GM19452 (cell line): ENCODE measurements around the gene RUNX2.

Source experiments
- ATAC-seq: cut with Tn5 transposase; IDR thresholded peaks from one replicate; pipeline ENCODE4 v1.9.1; 2021; ENCODE audit not compliant: unreplicated experiment

RUNX2 gene

GRCh38 chr6:45479834-45480751 lies 152.0 kb downstream of the RUNX2 start:
- peak; percentile 73 for ATAC-seq

- ATAC-seq = no peak
Measured at GRCh38 chr6:45480752-45481415, 152.8 kb downstream of the RUNX2 start.

GRCh38 chr6:45483021-45483420 lies 154.9 kb downstream of the RUNX2 start:
- ATAC-seq = no peak

- no peak for ATAC-seq
Measured at GRCh38 chr6:45483501-45483900, 155.4 kb downstream of the RUNX2 start.

- no peak for ATAC-seq
Measured at GRCh38 chr6:45486736-45487135, 158.6 kb downstream of the RUNX2 start.

- ATAC-seq = no peak
Measured at GRCh38 chr6:45487645-45488044, 159.5 kb downstream of the RUNX2 start.

- no peak for ATAC-seq
Measured at GRCh38 chr6:45488269-45488668, 160.1 kb downstream of the RUNX2 start.

- ATAC-seq = no peak
Measured at GRCh38 chr6:45488889-45489288, 160.8 kb downstream of the RUNX2 start.

GRCh38 chr6:45491048-45491735 lies 163.1 kb downstream of the RUNX2 start:
- ATAC-seq = no peak

- ATAC-seq = no peak
Measured at GRCh38 chr6:45491874-45492273, 163.7 kb downstream of the RUNX2 start.

- ATAC-seq = no peak
Measured at GRCh38 chr6:45493761-45494160, 165.6 kb downstream of the RUNX2 start.

- ATAC-seq = no peak
Measured at GRCh38 chr6:45494416-45495135, 166.4 kb downstream of the RUNX2 start.

- ATAC-seq = no peak
Measured at GRCh38 chr6:45495429-45496084, 167.4 kb downstream of the RUNX2 start.

GRCh38 chr6:45496085-45496433 lies 167.9 kb downstream of the RUNX2 start:
- no peak for ATAC-seq

GRCh38 chr6:45498591-45498990 lies 170.5 kb downstream of the RUNX2 start:
- no peak for ATAC-seq

- no peak for ATAC-seq
Measured at GRCh38 chr6:45500924-45501816, 173.0 kb downstream of the RUNX2 start.

- ATAC-seq = no peak
Measured at GRCh38 chr6:45502456-45502855, 174.3 kb downstream of the RUNX2 start.

GRCh38 chr6:45504947-45505346 lies 176.8 kb downstream of the RUNX2 start:
- ATAC-seq = no peak

- no peak for ATAC-seq
Measured at GRCh38 chr6:45505470-45505869, 177.3 kb downstream of the RUNX2 start.

GRCh38 chr6:45507186-45507585 lies 179.1 kb downstream of the RUNX2 start:
- no peak for ATAC-seq
